ENCODE data around the gene HSPA12A.
"Not testable (repeated sequence)": the region's sequence is repeated elsewhere in the genome, so short reads cannot be mapped to it uniquely, and the experiment has no call there.

HSPA12A gene

GRCh38 chr10:116712519-116712918, 29.8 kb downstream of the HSPA12A start:
- H3K4me3 ChIP-seq (ENCODE audit: low read depth, low read length) = no peak overlapping the region
- POLR2A ChIA-PET = no interaction called here
- TF ChIP-seq CTCF (IDR thresholded peaks at IDR 0.05; ENCODE audit: insufficient read depth, low read length, missing control alignments) = no peak
- CTCF ChIA-PET = interaction anchor here (1.2 to 1.8 kb wide), 2 partner anchors 13 to 76 kb away, joined by 3 to 4 read pairs; no protein-coding TSS in a partner anchor
- DNase-seq (ENCODE audit: low read depth, low spot score) = no peak

GRCh38 chr10:116711803-116712202, 30.6 kb downstream of the HSPA12A start:
- H3K4me3 ChIP-seq (ENCODE audit: low read depth, low read length); POLR2A ChIA-PET; DNase-seq (ENCODE audit: low read depth, low spot score): not testable (repeated sequence)
- CTCF ChIA-PET = interaction anchor here (0.8 to 1.6 kb wide), 7 partner anchors 8 to 463 kb away, joined by 3 to 7 read pairs (median 5); no protein-coding TSS in a partner anchor

GRCh38 chr10:116710076-116710475, 32.3 kb downstream of the HSPA12A start:
- CTCF ChIA-PET = interaction anchor here (1.0 to 3.8 kb wide), 3 partner anchors 19 to 87 kb away, joined by 3 to 13 read pairs (median 5); no protein-coding TSS in a partner anchor
- DNase-seq (ENCODE audit: low read depth, low spot score) = no peak
- no peak overlapping the region for H3K4me3 ChIP-seq (ENCODE audit: low read depth, low read length)
- no peak for TF ChIP-seq CTCF (IDR thresholded peaks at IDR 0.05; ENCODE audit: insufficient read depth, low read length, missing control alignments)
- POLR2A ChIA-PET = interaction anchor here (0.8 kb wide), 1 partner anchor 33 kb away, joined by 3 read pairs; the partner anchor contains the start of gene HSPA12A

- TF ChIP-seq CTCF (IDR thresholded peaks at IDR 0.05; ENCODE audit: insufficient read depth, low read length, missing control alignments) = no peak
- CTCF ChIA-PET = interaction anchor here (1.4 to 3.8 kb wide), 3 partner anchors 27 to 80 kb away, joined by 4 to 13 read pairs (median 8); no protein-coding TSS in a partner anchor
- DNase-seq (ENCODE audit: low read depth, low spot score) = no peak
- H3K4me3 ChIP-seq (ENCODE audit: low read depth, low read length) = no peak overlapping the region
- POLR2A ChIA-PET = no interaction called here
These were observed 33.5 kb downstream of the HSPA12A start for GRCh38 chr10:116708877-116709276.

- no peak overlapping the region for H3K4me3 ChIP-seq (ENCODE audit: low read depth, low read length)
- POLR2A ChIA-PET = interaction anchor here (1.2 kb wide), 1 partner anchor 21 kb away, joined by 3 read pairs; no protein-coding TSS in a partner anchor
- peak; percentile 66 for DNase-seq (ENCODE audit: low read depth, low spot score)
- TF ChIP-seq CTCF (IDR thresholded peaks at IDR 0.05; ENCODE audit: insufficient read depth, low read length, missing control alignments) = no peak
- CTCF ChIA-PET = interaction anchor here (1.4 to 3.8 kb wide), 3 partner anchors 27 to 81 kb away, joined by 4 to 13 read pairs (median 8); no protein-coding TSS in a partner anchor
These were observed 34.0 kb downstream of the HSPA12A start for GRCh38 chr10:116708391-116708821.

GRCh38 chr10:116707981-116708380, 34.4 kb downstream of the HSPA12A start:
- DNase-seq (ENCODE audit: low read depth, low spot score) = no peak
- ChIA-PET POLR2A (interaction anchor here (1.2 kb wide), 1 partner anchor 20 kb away, joined by 3 read pairs; no protein-coding TSS in a partner anchor), CTCF (interaction anchor here (0.7 to 3.8 kb wide), 5 partner anchors 9 to 89 kb away, joined by 3 to 13 read pairs (median 4); no protein-coding TSS in a partner anchor)
- no peak overlapping the region for H3K4me3 ChIP-seq (ENCODE audit: low read depth, low read length)
- TF ChIP-seq CTCF (IDR thresholded peaks at IDR 0.05; ENCODE audit: insufficient read depth, low read length, missing control alignments) = no peak

All from AG04449 (cell line).